CD4-positive, alpha-beta T cell (primary cell): Measurements from ENCODE around the gene NAIF1. TPM values are rescaled to one million over a fixed set of nuclear protein-coding genes. Genes with fewer than 3 reads are reported as not detected.

ENCODE experiments used
- ATAC-seq: fragments of 200-7000 bp; cut with Tn5 transposase; one replicate; pipeline ENCODE4 v1.10.0; 2022; ENCODE audit warnings: mild to moderate bottlenecking; ENCODE audit not compliant: poor library complexity
- CTCF ChIA-PET: fragments of 350-600 bp; sonication (Branson Sonifier 250); formaldehyde crosslinking; loops from one replicate; lab custom pipeline; 2021; ENCODE audit warnings: antibody characterized with exemption, inconsistent platforms; lab: Charles Lee
- POLR2A ChIA-PET: fragments of 350-600 bp; sonication (Branson Sonifier 250); formaldehyde crosslinking; loops from one replicate; lab custom pipeline; 2021; ENCODE audit warnings: antibody characterized with exemption, inconsistent platforms; lab: Charles Lee
- DNase-seq, 14 experiments: peaks; one replicate each; pipeline ENCODE4 v3.0.0-alpha.2; 2013 to 2020; ENCODE audit warnings: mixed read lengths in 2 of 14
- H3K27ac ChIP-seq, 2 donors: one replicate each; pipeline versions ENCODE4 v1.5.1 to v1.7.0; 2013; ENCODE audit warnings: low read length in 2 of 2, low read depth in 1 of 2, mild to moderate bottlenecking in 1 of 2
- H3K27me3 ChIP-seq, 2 experiments: 1 replicate in 1 of 2; 2 replicates in 1 of 2; pipeline versions ENCODE4 v1.6.1 to v1.7.0; 2013; ENCODE audit warnings: low read length in 2 of 2, control low read depth in 1 of 2, mild to moderate bottlenecking in 1 of 2, moderate library complexity in 1 of 2; ENCODE audit not compliant: insufficient read depth in 2 of 2, control insufficient read depth in 1 of 2
- H3K36me3 ChIP-seq: one replicate; pipeline ENCODE4 v1.6.1; 2013; ENCODE audit warnings: low read length, control low read depth; ENCODE audit not compliant: insufficient read depth
- H3K4me1 ChIP-seq: one replicate; pipeline ENCODE4 v1.6.1; 2013; ENCODE audit warnings: low read length, control low read depth; ENCODE audit not compliant: insufficient read depth
- H3K4me3 ChIP-seq: one replicate; pipeline ENCODE4 v1.5.1; 2013; ENCODE audit warnings: mild to moderate bottlenecking, low read length, moderate library complexity
- H3K9me3 ChIP-seq, 2 experiments: 1 replicate in 1 of 2; 2 replicates in 1 of 2; pipeline versions ENCODE4 v1.6.1 to v1.7.0; 2013; ENCODE audit warnings: low read length in 2 of 2, mild to moderate bottlenecking in 2 of 2, control low read depth in 1 of 2, moderate library complexity in 1 of 2; ENCODE audit not compliant: control insufficient read depth in 1 of 2, insufficient read depth in 1 of 2
- H3K27ac Mint-ChIP-seq: one replicate; pipeline ENCODE4 v1.8.0; 2020; ENCODE audit warnings: mixed read lengths
- H3K27me3 Mint-ChIP-seq: one replicate; pipeline ENCODE4 v1.8.0; 2021; ENCODE audit warnings: mixed read lengths
- H3K36me3 Mint-ChIP-seq: one replicate; pipeline ENCODE4 v1.8.0; 2021; ENCODE audit warnings: low read depth, mixed read lengths
- H3K4me1 Mint-ChIP-seq: one replicate; pipeline ENCODE4 v1.8.0; 2021; ENCODE audit warnings: low read depth, mixed read lengths
- H3K4me3 Mint-ChIP-seq: one replicate; pipeline ENCODE4 v1.8.0; 2020; ENCODE audit warnings: mild to moderate bottlenecking, mixed read lengths
- H3K9me3 Mint-ChIP-seq: one replicate; pipeline ENCODE4 v1.8.0; 2020; ENCODE audit warnings: mixed read lengths
- CTCF ChIP-seq: fragments of 200-600 bp; IDR thresholded peaks from one replicate; pipeline ENCODE4 v1.8.0; 2022; ENCODE audit warnings: antibody characterized with exemption, mild to moderate bottlenecking
- intact Hi-C, 2 experiments: fragments of 100-400 bp; cut with DNase I in 1 of 2; cut with micrococcal nuclease in 1 of 2; formaldehyde crosslinking; loops; one replicate each; pipeline versions ENCODE4 v1.15.1 to v1.9.0; 2023 to 2025; cut with DNase I, micrococcal nuclease
- total RNA-seq, 174 experiments: library from RNA in 2 of 174; stranded (reverse) in 2 of 174; gene quantifications; one replicate each; pipeline ENCODE4 v1.2.3 and lab custom pipeline; 2021 to 2026

The NAIF1 gene
- total RNA-seq, 2 experiments from 2014 or later: 11.5 to 16.8 TPM

- intact Hi-C loops: loop anchor here in 1 of 2 experiments (1.0 kb wide), 1 partner anchor 12 kb away; no protein-coding TSS in a partner anchor
These were observed 44.2 kb downstream of the NAIF1 start for GRCh38 chr9:128022886-128023285.

DNA sequence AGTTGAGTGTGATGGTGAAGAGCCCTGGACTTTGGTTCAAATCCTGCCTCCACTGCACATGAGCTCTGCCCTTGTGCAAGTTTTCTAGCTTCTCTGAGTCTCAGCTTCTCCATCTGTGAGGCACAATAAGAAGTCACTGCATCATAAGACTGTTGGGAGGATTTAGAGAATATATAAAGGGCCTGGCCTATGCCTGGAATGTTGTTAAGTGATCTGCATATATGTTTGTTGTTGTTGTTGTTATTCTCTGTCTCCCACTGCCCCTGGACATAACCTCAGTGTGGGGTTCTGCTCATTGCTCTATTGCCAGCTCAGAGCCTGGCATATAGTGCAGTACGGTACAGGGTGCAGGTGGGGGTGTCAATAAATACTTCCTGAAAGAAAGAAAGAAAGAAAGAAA, 46.0 kb downstream of the NAIF1 start:
- peak overlapping the region; percentile 94 for H3K27ac Mint-ChIP-seq
- no peaks in the 10 kb centered on the region for H3K9me3 Mint-ChIP-seq
- Histone ChIP-seq H3K9me3 (no peaks in the 10 kb centered on the region), H3K27me3 (no peaks in the 10 kb centered on the region), H3K4me1 (peaks cover 68% of the 10 kb centered on the region), H3K27ac (peak overlapping the region in 1 of 2 donors; percentile 48), H3K36me3 (no peaks in the 10 kb centered on the region), H3K4me3 (no peak overlapping the region)
- TF ChIP-seq CTCF: no peak
- no peaks in the 10 kb centered on the region for H3K36me3 Mint-ChIP-seq
- H3K27me3 Mint-ChIP-seq: no peaks in the 10 kb centered on the region
- intact Hi-C loops: no loop called here
- H3K4me3 Mint-ChIP-seq: peak overlapping the region; percentile 49
- CTCF ChIA-PET: interaction anchor here (2.0 kb wide), 1 partner anchor 65 kb away, joined by 6 read pairs; no protein-coding TSS in a partner anchor
- ATAC-seq (no peak), DNase-seq (no peak)
- peaks cover 76% of the 10 kb centered on the region for H3K4me1 Mint-ChIP-seq
- POLR2A ChIA-PET: interaction anchor here (3.6 to 21.3 kb wide), 2 partner anchors 14 to 52 kb away, joined by 21 to 1020 read pairs; partner anchors contain the start of gene EEIG1

More at GRCh38 chr9:128022886-128023285, 44.2 kb downstream of the NAIF1 start:
- POLR2A ChIA-PET: interaction anchor here (0.6 to 21.3 kb wide), 3 partner anchors 8 to 54 kb away, joined by 3 to 1020 read pairs (median 21); partner anchors contain the start of gene EEIG1
- Histone ChIP-seq H3K4me1 (peaks cover 86% of the 10 kb centered on the region), H3K9me3 (no peaks in the 10 kb centered on the region), H3K27me3 (no peaks in the 10 kb centered on the region), H3K4me3 (no peak overlapping the region), H3K36me3 (no peaks in the 10 kb centered on the region), H3K27ac (peak overlapping the region in 1 of 2 donors; percentile 94)
- Mint-ChIP-seq H3K4me3 (peak overlapping the region; percentile 58), H3K27ac (peak overlapping the region; percentile 94), H3K4me1 (peaks cover 81% of the 10 kb centered on the region), H3K9me3 (no peaks in the 10 kb centered on the region), H3K36me3 (no peaks in the 10 kb centered on the region), H3K27me3 (no peaks in the 10 kb centered on the region)
- TF ChIP-seq CTCF: no peak
- ATAC-seq (no peak), DNase-seq (no peak)
- CTCF ChIA-PET: interaction anchor here (1.3 kb wide), 1 partner anchor 13 kb away, joined by 4 read pairs; no protein-coding TSS in a partner anchor

GRCh38 chr9:128020692-128021091, 46.4 kb downstream of the NAIF1 start:
- intact Hi-C loops: no loop called here
- no peaks in the 10 kb centered on the region for H3K9me3 Mint-ChIP-seq
- ChIA-PET CTCF (interaction anchor here (2.0 kb wide), 1 partner anchor 65 kb away, joined by 6 read pairs; no protein-coding TSS in a partner anchor), POLR2A (interaction anchor here (1.0 to 21.3 kb wide), 3 partner anchors 14 to 52 kb away, joined by 3 to 1020 read pairs (median 21); partner anchors contain the start of gene EEIG1)
- ATAC-seq (no peak), DNase-seq (no peak)
- H3K36me3 Mint-ChIP-seq: no peaks in the 10 kb centered on the region
- no peaks in the 10 kb centered on the region for H3K36me3 ChIP-seq
- H3K4me3 Mint-ChIP-seq: peak overlapping the region; percentile 15
- H3K4me3 ChIP-seq: no peak overlapping the region
- H3K4me1 Mint-ChIP-seq: peaks cover 76% of the 10 kb centered on the region
- H3K27me3 Mint-ChIP-seq: no peaks in the 10 kb centered on the region
- no peak for TF ChIP-seq CTCF
- no peaks in the 10 kb centered on the region for H3K27me3 ChIP-seq
- H3K27ac Mint-ChIP-seq: peak overlapping the region; percentile 94
- no peaks in the 10 kb centered on the region for H3K9me3 ChIP-seq
- peak overlapping the region in 1 of 2 donors; percentile 48 for H3K27ac ChIP-seq
- peaks cover 64% of the 10 kb centered on the region for H3K4me1 ChIP-seq
